H1 (cell line): ENCODE results near the gene FLNC. TPM values are rescaled to one million over a fixed set of nuclear protein-coding genes. Genes with fewer than 3 reads are reported as not detected.

Experiments used
- CTCF ChIA-PET: fragments of 300-600 bp; sonication (Branson Sonifier 250); formaldehyde crosslinking; loops from one replicate; lab custom pipeline; 2021; ENCODE audit not compliant: partially characterized antibody; lab: Charles Lee
- POLR2A ChIA-PET: fragments of 300-600 bp; sonication (Branson Sonifier 250); formaldehyde crosslinking; loops from one replicate; lab custom pipeline; 2021; ENCODE audit warnings: inconsistent platforms; ENCODE audit not compliant: partially characterized antibody; lab: Charles Lee
- DNase-seq, 2 experiments: peaks; one replicate each; pipeline versions ENCODE4 v3.0.0 to v3.0.0-alpha.2; 2010 to 2022; ENCODE audit warnings: low spot score in 2 of 2, low read depth in 1 of 2, mixed read lengths in 1 of 2
- FAIRE-seq: peaks from 2 replicates; lab custom pipeline; 2011; peaks lifted over from hg19 to GRCh38; lab: Jason Lieb, UNC
- H2AFZ ChIP-seq: 2 replicates; pipeline ENCODE4 v1.8.1; 2012; ENCODE audit warnings: low read length, inconsistent platforms
- H2AK5ac ChIP-seq: 2 replicates; pipeline ENCODE4 v1.6.1; 2013; ENCODE audit warnings: low read depth, low read length
- H2BK120ac ChIP-seq: replicated peaks from 2 replicates; pipeline ENCODE3; 2013; ENCODE audit warnings: low read depth, low read length, inconsistent platforms
- H2BK12ac ChIP-seq: 2 replicates; pipeline ENCODE4 v1.6.1; 2013; ENCODE audit warnings: low read depth, low read length
- H2BK15ac ChIP-seq: 2 replicates; pipeline ENCODE4 v1.6.1; 2013; ENCODE audit warnings: low read length
- H2BK20ac ChIP-seq: 2 replicates; pipeline ENCODE4 v1.6.1; 2013; ENCODE audit warnings: low read length
- H2BK5ac ChIP-seq: 2 replicates; pipeline ENCODE4 v1.6.1; 2013; ENCODE audit warnings: low read depth, low read length
- H3K14ac ChIP-seq: 2 replicates; pipeline ENCODE4 v1.6.1; 2013; ENCODE audit warnings: inconsistent platforms; ENCODE audit not compliant: insufficient read length
- H3K18ac ChIP-seq: 2 replicates; pipeline ENCODE4 v1.6.1; 2013; ENCODE audit warnings: low read length; ENCODE audit errors: extremely low read depth
- H3K23ac ChIP-seq: 2 replicates; pipeline ENCODE4 v1.6.1; 2013; ENCODE audit warnings: inconsistent platforms; ENCODE audit not compliant: insufficient read length
- H3K23me2 ChIP-seq: 2 replicates; pipeline ENCODE4 v1.6.1; 2013; ENCODE audit warnings: low read depth, low read length
- H3K27ac ChIP-seq: 2 replicates; pipeline ENCODE4 v1.6.1; 2011; ENCODE audit warnings: low read depth, low read length, inconsistent platforms
- H3K27me3 ChIP-seq, 4 experiments: replicated peaks in 1 of 4; 1 replicate in 1 of 4; 2 replicates in 3 of 4; pipeline versions ENCODE4 v1.6.1 to v1.8.1; 2011 to 2013; ENCODE audit warnings: low read length in 3 of 4, mild to moderate bottlenecking in 3 of 4, inconsistent platforms in 2 of 4, mixed read lengths in 2 of 4, moderate library complexity in 1 of 4; ENCODE audit not compliant: control insufficient read depth in 3 of 4, insufficient read depth in 3 of 4; ENCODE audit errors: extremely low read depth in 1 of 4
- H3K36me3 ChIP-seq, 4 experiments: 2 replicates each; pipeline versions ENCODE4 v1.6.1 to v1.8.1; 2011 to 2013; ENCODE audit warnings: mild to moderate bottlenecking in 4 of 4, low read length in 3 of 4, moderate library complexity in 2 of 4, control low read depth in 1 of 4, inconsistent platforms in 1 of 4; ENCODE audit not compliant: insufficient read depth in 4 of 4, control insufficient read depth in 2 of 4
- H3K4ac ChIP-seq: replicated peaks from 2 replicates; pipeline ENCODE3; 2013; ENCODE audit warnings: low read length, low read depth, mixed read lengths, inconsistent platforms; ENCODE audit not compliant: insufficient read length
- H3K4me1 ChIP-seq, 4 experiments: replicated peaks in 1 of 4; 1 replicate in 1 of 4; 2 replicates in 3 of 4; pipeline versions ENCODE4 v1.6.1 to v1.8.1; 2011 to 2013; ENCODE audit warnings: low read length in 3 of 4, inconsistent platforms in 2 of 4, mixed read lengths in 1 of 4; ENCODE audit not compliant: insufficient read depth in 4 of 4, control insufficient read depth in 3 of 4
- H3K4me2 ChIP-seq, 2 experiments: 2 replicates each; pipeline versions ENCODE4 v1.6.1 to v1.8.1; 2011 to 2013; ENCODE audit warnings: low read depth in 2 of 2, low read length in 2 of 2, control low read depth in 1 of 2, inconsistent platforms in 1 of 2, mild to moderate bottlenecking in 1 of 2; ENCODE audit not compliant: insufficient read depth in 1 of 2
- H3K4me3 ChIP-seq, 4 experiments: fragments of 200-600, 300-600 bp in 1 of 4; sonication (generic), shearing (Covaris generic), sonication (Bioruptor Twin) in 1 of 4; 2 replicates each; pipeline versions ENCODE4 v1.5.1 to v1.8.1; 2011 to 2016; ENCODE audit warnings: low read length in 4 of 4, low read depth in 3 of 4, control low read depth in 2 of 4, inconsistent platforms in 2 of 4, mild to moderate bottlenecking in 2 of 4, mixed read lengths in 1 of 4, moderate library complexity in 1 of 4; ENCODE audit not compliant: insufficient read depth in 2 of 4; ENCODE audit errors: extremely low read depth in 1 of 4
- H3K56ac ChIP-seq: replicated peaks from 2 replicates; pipeline ENCODE3; 2013; ENCODE audit warnings: low read depth, mild to moderate bottlenecking, mixed read lengths, low read length, inconsistent platforms; ENCODE audit not compliant: insufficient read length
- H3K79me1 ChIP-seq: 2 replicates; pipeline ENCODE4 v1.6.1; 2013; ENCODE audit warnings: low read depth, low read length, control low read depth
- H3K79me2 ChIP-seq, 2 experiments: 2 replicates each; pipeline versions ENCODE4 v1.6.1 to v1.8.1; 2012 to 2013; ENCODE audit warnings: low read length in 2 of 2, mild to moderate bottlenecking in 2 of 2, inconsistent platforms in 1 of 2; ENCODE audit not compliant: insufficient read depth in 2 of 2, control insufficient read depth in 1 of 2
- H3K9ac ChIP-seq, 4 experiments: replicated peaks in 1 of 4; 1 replicate in 1 of 4; 2 replicates in 3 of 4; pipeline versions ENCODE4 v1.6.1 to v1.8.1; 2011 to 2013; ENCODE audit warnings: low read depth in 3 of 4, low read length in 3 of 4, control low read depth in 2 of 4, mild to moderate bottlenecking in 2 of 4, moderate library complexity in 2 of 4, inconsistent platforms in 1 of 4; ENCODE audit errors: extremely low read depth in 1 of 4
- H3K9me3 ChIP-seq, 2 experiments: 2 replicates each; pipeline versions ENCODE4 v1.6.1 to v1.8.1; 2012 to 2013; ENCODE audit warnings: mild to moderate bottlenecking in 2 of 2, moderate library complexity in 2 of 2, control low read depth in 1 of 2, inconsistent platforms in 1 of 2, low read depth in 1 of 2, low read length in 1 of 2, mixed read lengths in 1 of 2; ENCODE audit not compliant: insufficient read depth in 2 of 2
- H4K20me1 ChIP-seq, 2 experiments: replicated peaks in 1 of 2; 2 replicates each; pipeline versions ENCODE3 to v1.8.1; 2011 to 2013; ENCODE audit warnings: inconsistent platforms in 2 of 2, low read length in 2 of 2, mild to moderate bottlenecking in 1 of 2; ENCODE audit not compliant: insufficient read depth in 2 of 2, control insufficient read depth in 1 of 2
- H4K5ac ChIP-seq: 2 replicates; pipeline ENCODE4 v1.6.1; 2013; ENCODE audit warnings: low read length, low read depth, mixed read lengths, inconsistent platforms; ENCODE audit not compliant: insufficient read length
- H4K8ac ChIP-seq: 2 replicates; pipeline ENCODE4 v1.8.0; 2013; ENCODE audit warnings: mild to moderate bottlenecking, moderate library complexity, low read length, inconsistent platforms; ENCODE audit not compliant: insufficient read depth; ENCODE audit errors: extremely low read depth
- H4K91ac ChIP-seq: replicated peaks from 2 replicates; pipeline ENCODE3; 2013; ENCODE audit warnings: low read length, mixed read lengths, inconsistent platforms; ENCODE audit not compliant: insufficient read length
- BCL11A ChIP-seq, 2 experiments: IDR thresholded peaks; one replicate each; pipeline ENCODE4 v1.6.1; 2011; ENCODE audit warnings: low read depth in 2 of 2, low read length in 2 of 2, mild to moderate bottlenecking in 2 of 2
- CBX5 ChIP-seq: fragments of 300-800, 300-1000 bp; sonication (generic); IDR thresholded peaks from 2 replicates; pipeline ENCODE4 v1.7.1; 2016; ENCODE audit warnings: antibody characterized with exemption, low read length, low read depth
- CBX8 ChIP-seq: fragments of 300-800, 300-1000 bp; sonication (generic); IDR thresholded peaks from 2 replicates; pipeline ENCODE4 v1.7.1; 2016; ENCODE audit warnings: low read depth, low read length, borderline replicate concordance
- RXRA ChIP-seq: IDR thresholded peaks from 2 replicates; pipeline ENCODE4 v1.6.1; 2011; ENCODE audit warnings: low read depth, mild to moderate bottlenecking, low read length, moderate library complexity; ENCODE audit not compliant: insufficient read depth
- WGBS, 2 experiments: shearing (Covaris generic) in 1 of 2; methylation state at CpG; one replicate each; pipeline versions ENCODE4 v1.1.6 to v1.1.7; 2013 to 2015; ENCODE audit warnings: low lambda C conversion rate in 2 of 2, mixed read lengths in 2 of 2, inconsistent platforms in 1 of 2, low coverage in 1 of 2, missing lambda C conversion rate in 1 of 2; ENCODE audit not compliant: insufficient replicate concordance in 2 of 2, insufficient coverage in 1 of 2, insufficient read length in 1 of 2; ENCODE audit errors: extremely low coverage in 1 of 2, missing lambda C conversion rate in 1 of 2; 5-methylcytosine and 5-hydroxymethylcytosine counted together
- polyA plus RNA-seq, 7 experiments: library from polyadenylated mRNA; depleted of rRNA in 3 of 7; stranded (reverse) in 5 of 7; unstranded in 2 of 7; fragments of >200 nt in 5 of 7; fragments of 200-250 nt in 2 of 7; gene quantifications; 1 replicate in 5 of 7; 2 replicates in 1 of 7; 4 replicates in 1 of 7; pipeline versions ENCODE4 v1.2.1 to v1.2.3, GENCODE V29; 2011 to 2013; ENCODE audit warnings: missing spikeins in 2 of 7, mixed read lengths in 2 of 7
- total RNA-seq: library from RNA; stranded (reverse); fragmentation: NEBNext Ultra II Directional; extraction: Animal tissue kit (Norgen Biotek cat#: 25700); gene quantifications from 2 replicates; pipeline ENCODE4 v1.2.1, GENCODE V29; 2021

Gene FLNC
- total and polyA plus RNA-seq, 2 of the 8 experiments (the other 6 are each of a cell fraction or from before 2014, with no cell fraction given), result 1.9 to 10.7 TPM

DNA sequence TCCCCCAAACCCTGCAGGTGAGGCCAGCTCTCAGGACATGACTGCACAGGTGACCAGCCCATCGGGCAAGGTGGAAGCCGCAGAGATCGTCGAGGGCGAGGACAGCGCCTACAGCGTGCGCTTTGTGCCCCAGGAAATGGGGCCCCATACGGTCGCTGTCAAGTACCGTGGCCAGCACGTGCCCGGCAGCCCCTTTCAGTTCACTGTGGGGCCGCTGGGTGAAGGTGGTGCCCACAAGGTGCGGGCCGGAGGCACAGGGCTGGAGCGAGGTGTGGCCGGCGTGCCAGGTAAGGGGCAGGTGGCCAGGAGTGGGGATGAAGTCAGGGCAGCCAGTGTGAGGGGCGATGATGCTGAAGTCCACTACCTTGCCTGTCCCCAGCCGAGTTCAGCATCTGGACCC is 24.2 kb downstream of the FLNC start:
- Histone ChIP-seq H2AFZ (no peak overlapping the region), H3K9me3 (no peaks in the 10 kb centered on the region), H4K91ac (no peak overlapping the region), H4K20me1 (no peaks in the 10 kb centered on the region), H2BK15ac (no peak overlapping the region), H2BK120ac (no peak overlapping the region), H3K23me2 (no peaks in the 10 kb centered on the region), H3K4me3 (no peak overlapping the region), H2BK5ac (no peak overlapping the region), H3K14ac (no peak overlapping the region), H4K8ac (peak overlapping the region; percentile 35; the same call in 1 of the 2 replicates), H3K36me3 (no peaks in the 10 kb centered on the region), H4K5ac (no peak overlapping the region), H2AK5ac (no peak overlapping the region), H3K79me1 (no peaks in the 10 kb centered on the region), H3K4me1 (no peaks in the 10 kb centered on the region; a peak in 1 of 7 replicates), H3K23ac (no peak overlapping the region), H3K27ac (no peak overlapping the region), H3K4me2 (no peak overlapping the region), H3K9ac (no peak overlapping the region), H2BK20ac (no peak overlapping the region), H3K79me2 (no peaks in the 10 kb centered on the region), H3K18ac (no peak overlapping the region), H3K27me3 (no peaks in the 10 kb centered on the region), H3K56ac (no peak overlapping the region), H2BK12ac (no peak overlapping the region), H3K4ac (no peak overlapping the region)
- FAIRE-seq (no peak), DNase-seq (no peak)
- CTCF ChIA-PET, result no interaction called here
- POLR2A ChIA-PET, result no interaction called here
- WGBS, 2 experiments, result 89% methylated on average over 20 of the region's 21 CpGs; no CpG with 5 or more reads in 1 of the 2 experiments
- TF ChIP-seq RXRA (no peak), CBX5 (no peak), BCL11A (IDR thresholded peaks at IDR 0.05; ENCODE audit: low read depth in 2 of 2, low read length in 2 of 2) (no peak), CBX8 (no peak)
